SKM-1 (cell line): ENCODE data around the gene AGAP5.
A peak's percentile ranks its signal among the peaks of the same experiment; 100 is the strongest.
"Not testable (repeated sequence)": the region's sequence is repeated elsewhere in the genome, so short reads cannot be mapped to it uniquely, and the experiment has no call there.

Source experiments
- DNase-seq: peaks from one replicate; lab custom pipeline; 2025; ENCODE audit not compliant: unreplicated experiment; lab: John Stamatoyannopoulos, UW

AGAP5 gene

GRCh38 chr10:73662705-73663104 is 35.2 kb downstream of the AGAP5 start:
- DNase-seq = not testable (repeated sequence)

GRCh38 chr10:73655990-73656298 is 42.0 kb downstream of the AGAP5 start, which contains the start of gene SYNPO2L:
SYNPO2L (minus strand) TSS chr10:73656029; CDS start chr10:73655922, 107 bp downstream.
- DNase-seq = no peak

GRCh38 chr10:73655257-73655989 is 42.5 kb downstream of the AGAP5 start:
- no peak for DNase-seq

- no peak for DNase-seq
These were observed 44.2 kb downstream of the AGAP5 start for GRCh38 chr10:73653701-73654100.

GRCh38 chr10:73653195-73653594 is 44.7 kb downstream of the AGAP5 start:
- DNase-seq = no peak

GRCh38 chr10:73650537-73651331 is 47.2 kb downstream of the AGAP5 start:
- DNase-seq = no peak

GRCh38 chr10:73649876-73650536 is 47.9 kb downstream of the AGAP5 start:
- no peak for DNase-seq

- no peak for DNase-seq
These were observed 48.7 kb downstream of the AGAP5 start for GRCh38 chr10:73648975-73649829.

- no peak for DNase-seq
These were observed 49.8 kb downstream of the AGAP5 start for GRCh38 chr10:73647875-73648651.

- DNase-seq = no peak
These were observed 50.6 kb downstream of the AGAP5 start for GRCh38 chr10:73647211-73647874.

- no peak for DNase-seq
These were observed 51.3 kb downstream of the AGAP5 start for GRCh38 chr10:73646598-73647041.

- DNase-seq = no peak
These were observed 52.7 kb downstream of the AGAP5 start for GRCh38 chr10:73645251-73645650.

GRCh38 chr10:73644767-73645166 is 53.1 kb downstream of the AGAP5 start:
- no peak for DNase-seq

- peak; percentile 68 for DNase-seq
These were observed 53.7 kb downstream of the AGAP5 start for GRCh38 chr10:73644015-73644743.

- no peak for DNase-seq
These were observed 54.5 kb downstream of the AGAP5 start for GRCh38 chr10:73643362-73643761.

GRCh38 chr10:73641328-73642060 is 56.4 kb downstream of the AGAP5 start, which contains the start of gene MYOZ1:
MYOZ1 (minus strand) TSS chr10:73641474; CDS start chr10:73640017, 1,457 bp downstream.
- no peak for DNase-seq

GRCh38 chr10:73639286-73639685 is 58.6 kb downstream of the AGAP5 start:
- no peak for DNase-seq

- no peak for DNase-seq
These were observed 62.1 kb downstream of the AGAP5 start for GRCh38 chr10:73635781-73636180.
